ENCODE data around the gene GPC6.

DNA sequence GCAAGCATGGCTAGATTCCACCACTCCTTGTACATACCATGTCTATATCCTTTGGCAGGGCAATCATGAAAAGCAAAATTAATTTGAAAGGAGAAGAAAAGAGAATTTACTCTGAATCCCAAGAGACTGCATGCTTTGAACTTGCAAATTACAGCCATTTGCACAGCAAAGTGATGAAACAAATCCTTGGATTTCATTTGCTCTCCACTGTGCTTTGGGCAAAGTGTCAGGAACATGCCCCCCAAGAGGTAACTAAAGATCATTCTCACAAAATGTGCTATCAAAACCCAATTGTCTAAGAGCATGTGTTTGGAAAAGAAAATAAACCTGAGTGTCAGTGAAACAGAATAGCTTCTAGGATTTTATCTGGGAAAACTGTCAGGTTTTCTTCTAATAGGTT is 298.5 kb downstream of the GPC6 start:
- TF ChIP-seq, protein P1, sequence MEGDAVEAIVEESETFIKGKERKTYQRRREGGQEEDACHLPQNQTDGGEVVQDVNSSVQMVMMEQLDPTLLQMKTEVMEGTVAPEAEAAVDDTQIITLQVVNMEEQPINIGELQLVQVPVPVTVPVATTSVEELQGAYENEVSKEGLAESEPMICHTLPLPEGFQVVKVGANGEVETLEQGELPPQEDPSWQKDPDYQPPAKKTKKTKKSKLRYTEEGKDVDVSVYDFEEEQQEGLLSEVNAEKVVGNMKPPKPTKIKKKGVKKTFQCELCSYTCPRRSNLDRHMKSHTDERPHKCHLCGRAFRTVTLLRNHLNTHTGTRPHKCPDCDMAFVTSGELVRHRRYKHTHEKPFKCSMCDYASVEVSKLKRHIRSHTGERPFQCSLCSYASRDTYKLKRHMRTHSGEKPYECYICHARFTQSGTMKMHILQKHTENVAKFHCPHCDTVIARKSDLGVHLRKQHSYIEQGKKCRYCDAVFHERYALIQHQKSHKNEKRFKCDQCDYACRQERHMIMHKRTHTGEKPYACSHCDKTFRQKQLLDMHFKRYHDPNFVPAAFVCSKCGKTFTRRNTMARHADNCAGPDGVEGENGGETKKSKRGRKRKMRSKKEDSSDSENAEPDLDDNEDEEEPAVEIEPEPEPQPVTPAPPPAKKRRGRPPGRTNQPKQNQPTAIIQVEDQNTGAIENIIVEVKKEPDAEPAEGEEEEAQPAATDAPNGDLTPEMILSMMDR (IDR thresholded peaks at IDR 0.05) = no peak
- no peak for TF ChIP-seq EZH2 (IDR thresholded peaks at IDR 0.05; ENCODE audit: borderline replicate concordance, insufficient read depth, low read depth, low read length, poor library complexity, severe bottlenecking)

Data from B cell (primary cell).